NCI-H526 treated with DMSO at 0.1 percent for 48 hours (cell line): Measurements from ENCODE around the gene EREG.
"Not testable (repeated sequence)": the region's sequence is repeated elsewhere in the genome, so short reads cannot be mapped to it uniquely, and the experiment has no call there.

Experiments
- DNase-seq: peaks from one replicate; lab custom pipeline; 2025; lab: John Stamatoyannopoulos, UW

Gene EREG, protein sequence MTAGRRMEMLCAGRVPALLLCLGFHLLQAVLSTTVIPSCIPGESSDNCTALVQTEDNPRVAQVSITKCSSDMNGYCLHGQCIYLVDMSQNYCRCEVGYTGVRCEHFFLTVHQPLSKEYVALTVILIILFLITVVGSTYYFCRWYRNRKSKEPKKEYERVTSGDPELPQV

DNA sequence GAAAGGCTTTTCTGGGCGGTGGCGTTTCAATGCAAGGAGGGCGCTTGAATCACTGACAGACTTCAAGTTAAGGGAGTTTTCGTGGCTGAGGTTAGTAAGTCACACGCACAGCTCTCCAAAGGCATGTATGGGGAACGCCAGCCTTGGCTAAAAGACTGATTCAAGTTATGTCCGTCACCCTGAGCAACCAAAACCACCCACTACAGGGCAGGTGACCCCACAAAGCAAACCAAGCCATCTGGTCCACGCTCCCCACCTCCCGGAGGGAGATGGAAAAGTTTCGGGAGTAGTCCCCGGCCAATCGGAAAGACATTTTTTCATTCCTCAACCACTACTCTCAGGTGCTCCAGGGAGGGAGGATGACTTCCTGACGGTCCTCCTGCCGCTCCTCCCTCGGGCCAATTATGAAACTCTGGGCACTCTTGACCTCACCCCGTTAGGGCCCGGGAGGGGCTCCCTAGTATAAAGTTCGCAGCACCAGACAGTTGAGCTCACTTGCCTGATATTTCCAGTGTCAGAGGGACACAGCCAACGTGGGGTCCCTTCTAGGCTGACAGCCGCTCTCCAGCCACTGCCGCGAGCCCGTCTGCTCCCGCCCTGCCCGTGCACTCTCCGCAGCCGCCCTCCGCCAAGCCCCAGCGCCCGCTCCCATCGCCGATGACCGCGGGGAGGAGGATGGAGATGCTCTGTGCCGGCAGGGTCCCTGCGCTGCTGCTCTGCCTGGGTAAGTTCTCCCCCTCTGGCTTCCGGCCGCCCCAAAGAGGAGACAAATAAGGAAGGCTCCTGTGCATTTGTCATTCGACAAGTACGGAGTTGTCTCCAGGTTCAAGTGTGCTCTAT lies at the start of gene EREG:
Gene EREG (plus strand): TSS at position 494 of the 840 bp plus-strand sequence. CDS start 164 bp downstream, at position 658.
- no peak for DNase-seq

DNA sequence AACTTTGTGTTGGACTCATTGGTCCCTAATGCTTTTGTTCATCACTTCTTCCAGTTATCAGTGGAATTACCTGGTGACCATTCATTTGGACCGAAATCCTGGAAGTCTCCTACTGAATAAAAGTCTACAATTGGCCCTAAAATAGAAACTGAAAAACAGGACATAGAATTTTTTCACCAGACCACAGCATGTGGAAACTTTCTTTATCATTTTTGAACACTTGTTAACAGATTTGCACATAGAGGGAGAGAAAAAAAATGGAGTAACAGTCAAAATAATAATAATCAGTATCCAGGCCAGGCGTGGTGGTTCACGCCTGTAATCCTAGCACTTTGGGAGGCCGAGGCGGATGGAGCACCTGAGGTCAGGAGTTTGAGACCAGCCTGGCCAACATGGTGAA lies 49.6 kb upstream of the EREG start:
- DNase-seq: no peak

DNA sequence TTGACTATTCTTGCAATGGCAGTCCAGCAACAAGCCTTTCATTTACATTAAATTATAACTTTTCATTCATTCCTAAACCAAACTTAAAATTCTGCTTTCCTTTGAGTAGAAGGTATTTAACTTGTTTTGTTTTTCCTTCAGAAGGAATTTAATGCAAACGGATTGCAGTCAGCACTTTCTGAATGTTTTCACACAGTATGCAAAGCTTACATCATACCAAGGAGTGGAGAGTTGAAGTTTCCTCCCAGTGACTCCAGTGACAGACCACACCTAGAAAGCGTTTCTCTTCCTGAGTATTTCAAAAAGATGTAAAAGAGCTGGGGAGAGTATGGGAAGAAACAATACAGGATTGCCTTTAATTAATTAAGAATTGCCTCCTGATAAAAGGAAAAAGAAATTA lies 48.5 kb upstream of the EREG start:
- no peak for DNase-seq

DNA sequence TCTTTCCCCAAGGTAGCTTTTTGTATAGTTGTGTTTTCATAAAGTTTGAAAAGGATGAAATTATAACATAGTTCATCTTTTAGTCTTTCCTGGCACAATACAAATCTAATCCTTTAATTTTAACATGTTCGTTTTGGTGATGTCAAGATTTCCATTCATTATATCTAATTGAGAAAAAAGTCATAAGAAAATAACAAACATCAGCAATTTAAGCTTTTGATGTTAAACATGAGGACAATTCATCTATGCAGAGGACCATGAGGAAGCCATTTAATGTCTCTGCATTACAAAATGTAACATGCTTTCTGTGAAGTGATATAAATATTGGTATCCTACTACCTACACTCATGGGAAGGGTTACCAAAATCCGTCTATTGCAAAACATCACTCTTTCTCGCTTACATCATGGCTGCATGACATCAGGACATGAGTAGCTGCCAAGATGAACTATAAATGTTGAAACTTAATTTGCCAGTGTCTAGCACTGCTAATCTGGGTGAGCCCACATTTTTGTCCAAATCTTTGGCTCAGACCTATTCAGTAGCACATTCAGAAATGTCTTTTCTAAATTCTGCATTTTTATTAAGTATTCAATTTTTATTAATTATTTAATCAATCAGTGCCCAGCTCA lies 47.2 kb upstream of the EREG start:
- no peak for DNase-seq

DNA sequence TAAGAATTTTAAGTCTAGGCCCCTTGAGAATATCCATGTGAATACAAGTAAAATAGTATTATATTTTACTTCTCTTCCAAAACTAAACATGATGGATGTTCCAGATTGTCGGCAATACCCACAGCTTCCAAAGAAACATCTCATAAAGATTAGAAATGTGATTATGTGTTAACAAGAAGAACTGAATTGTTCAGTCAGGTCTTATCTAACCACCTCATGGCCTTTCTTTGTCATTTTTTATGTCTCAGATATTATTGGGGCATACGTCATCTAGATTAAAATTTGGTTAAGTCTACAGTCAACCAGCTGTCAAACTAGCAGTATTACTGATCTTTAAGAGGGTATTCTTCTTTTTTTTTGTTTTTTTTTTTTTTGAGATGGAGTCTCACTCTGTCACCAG lies 46.7 kb upstream of the EREG start:
- DNase-seq: no peak

DNA sequence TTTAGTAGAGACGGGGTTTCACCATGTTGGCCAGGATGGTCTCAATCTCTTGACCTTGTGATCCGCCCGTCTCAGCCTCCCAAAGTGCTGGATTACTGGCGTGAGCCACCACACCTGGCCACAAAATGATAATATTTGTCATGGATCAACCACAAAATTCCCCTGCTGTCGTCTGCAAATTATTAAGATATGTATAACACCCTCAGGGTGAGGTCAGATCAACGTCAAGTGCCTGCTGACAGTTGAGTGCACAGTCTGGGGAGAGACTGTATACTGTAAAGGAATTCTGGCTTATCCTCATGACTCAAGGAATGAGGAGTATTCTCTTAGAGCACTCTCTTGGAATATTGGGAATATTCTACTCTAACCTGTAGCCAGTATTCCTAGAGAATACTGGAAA lies 45.5 kb upstream of the EREG start:
- no peak for DNase-seq

DNA sequence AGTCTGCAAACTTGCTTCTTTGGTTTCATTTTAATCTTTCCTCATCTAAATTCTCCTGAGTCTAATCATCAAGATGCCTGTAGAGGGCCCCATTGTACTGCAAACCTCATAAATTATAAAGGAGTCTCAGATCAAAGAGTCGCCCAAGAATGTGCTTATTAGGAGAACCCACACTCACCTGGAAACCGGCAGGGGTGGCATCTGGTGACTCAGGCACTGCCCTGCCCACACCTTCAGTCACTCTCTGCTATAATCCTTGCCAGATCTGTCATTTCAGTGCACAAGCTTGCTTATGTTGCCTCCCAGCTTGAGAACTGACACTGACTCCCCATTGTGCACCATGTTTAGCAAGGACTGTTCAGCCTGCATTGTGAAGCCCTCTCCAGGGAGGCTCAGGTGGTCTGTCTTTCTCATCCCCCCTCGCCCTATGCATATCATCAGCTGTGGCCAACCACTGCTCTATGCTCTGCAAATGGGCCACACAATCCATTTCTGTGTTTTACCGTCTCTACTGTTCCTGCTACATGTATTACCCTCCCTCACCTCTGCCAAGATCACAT lies 44.3 kb upstream of the EREG start:
- peak; percentile 31 for DNase-seq

DNA sequence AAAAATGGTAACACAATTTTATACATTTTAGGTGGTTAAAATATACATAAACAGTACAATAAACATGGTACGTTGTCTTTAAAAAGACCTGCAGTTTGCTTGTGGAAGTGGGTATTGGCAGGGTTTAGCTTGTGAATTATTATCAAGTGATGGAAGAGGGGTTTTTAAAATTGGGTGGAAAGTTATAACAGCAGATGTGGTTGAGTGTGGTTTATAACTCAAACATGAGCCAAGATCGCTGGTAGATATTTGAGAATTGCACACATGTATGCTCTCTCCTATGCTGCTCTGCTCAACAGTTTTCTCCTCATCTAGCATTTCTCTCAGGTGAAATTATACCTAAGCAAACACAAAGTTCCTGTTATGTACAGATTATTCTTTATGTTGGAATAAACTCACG lies 42.6 kb upstream of the EREG start:
- DNase-seq: no peak

DNA sequence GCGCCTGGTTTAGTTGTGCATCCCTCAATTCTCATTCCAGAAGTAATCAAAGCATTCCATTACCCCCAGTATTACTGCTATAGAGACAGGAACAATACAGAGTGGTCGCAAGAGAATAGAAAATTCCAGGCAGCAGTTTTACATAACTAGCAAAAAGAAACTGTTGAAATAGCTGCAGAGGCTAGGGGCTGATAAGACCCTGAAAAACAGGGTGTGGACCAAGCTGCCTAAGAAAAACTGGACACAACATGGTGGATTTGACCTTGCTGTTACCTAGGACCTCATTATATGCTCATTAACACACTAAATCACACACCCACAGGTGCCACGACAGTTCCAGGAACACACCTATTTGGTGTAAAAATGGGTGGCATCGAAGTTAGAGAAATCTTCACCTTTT lies 41.3 kb upstream of the EREG start:
- DNase-seq: no peak

DNA sequence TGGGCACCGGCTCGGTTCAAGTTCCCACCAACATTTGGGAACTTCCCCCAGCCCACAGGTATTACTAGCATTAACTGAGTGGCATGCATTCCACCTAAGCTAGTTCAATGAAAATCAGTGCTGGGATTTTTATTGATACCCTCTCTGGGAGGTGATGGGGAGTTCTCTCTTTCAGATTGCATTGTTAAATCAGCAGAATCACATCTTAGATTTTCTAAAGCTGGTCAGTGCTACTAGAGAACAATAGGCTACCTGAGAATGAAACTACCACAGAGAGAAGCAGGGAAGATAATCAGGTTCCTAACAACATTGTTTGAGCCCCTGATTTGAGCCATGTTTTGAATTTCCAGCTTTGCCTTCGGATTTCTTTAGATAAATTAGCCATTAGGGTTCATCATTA lies 40.7 kb upstream of the EREG start:
- no peak for DNase-seq

DNA sequence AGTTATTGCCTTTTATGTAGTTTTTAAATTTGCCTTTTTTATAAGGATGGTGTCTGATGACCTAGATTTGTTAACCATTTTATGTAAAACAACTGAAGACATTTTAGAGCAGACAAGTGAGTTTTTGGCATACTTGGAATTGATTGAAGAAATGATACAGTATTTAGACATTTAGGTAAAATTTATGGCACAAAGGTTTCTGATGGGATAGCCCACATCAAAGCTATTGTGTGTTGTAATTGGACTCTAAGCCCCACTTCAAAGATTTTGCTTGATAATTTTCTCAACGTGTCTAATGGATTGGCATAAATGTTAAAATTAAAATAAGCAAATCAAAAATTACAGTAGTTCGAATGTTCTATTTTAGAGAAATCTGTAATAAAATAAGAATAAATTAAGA lies 39.1 kb upstream of the EREG start:
- DNase-seq: no peak

DNA sequence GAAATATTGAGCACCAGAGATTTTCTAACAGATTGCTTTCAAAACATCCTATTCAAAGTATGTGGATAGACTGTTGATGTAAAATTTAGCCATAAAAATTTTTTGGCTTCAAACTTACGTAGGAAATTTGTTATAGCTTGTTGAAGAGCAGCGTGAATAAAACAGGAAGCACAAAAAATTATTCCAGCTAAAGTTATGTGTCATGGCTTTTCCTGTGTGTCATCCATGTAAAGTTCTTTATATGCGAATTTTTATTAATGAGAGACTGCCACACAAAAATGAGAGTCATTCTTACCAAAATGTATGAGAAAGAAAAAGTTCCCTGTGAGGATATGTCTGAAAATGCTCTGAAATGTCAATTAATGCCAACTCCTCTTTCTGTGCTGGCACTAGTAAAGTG lies 37.2 kb upstream of the EREG start:
- DNase-seq: no peak

DNA sequence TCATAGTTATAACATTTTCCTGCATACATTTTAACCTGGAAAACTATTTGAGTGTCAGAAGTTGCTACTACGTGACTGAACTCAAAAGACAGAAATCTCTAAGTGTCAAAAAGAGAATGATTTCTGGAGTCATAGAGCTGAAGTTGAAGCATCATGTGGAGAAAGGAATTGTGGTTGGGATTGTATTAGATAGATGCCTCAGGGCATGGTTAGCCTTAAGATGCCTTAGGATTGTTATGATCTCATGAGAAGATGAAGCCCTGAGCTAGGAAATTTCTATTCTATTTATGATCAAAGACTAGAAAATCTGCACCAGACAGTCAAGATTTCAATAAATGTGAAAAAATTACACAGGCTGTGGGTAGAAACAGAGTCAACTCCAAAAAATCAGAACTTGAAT lies 36.4 kb upstream of the EREG start:
- DNase-seq: no peak

DNA sequence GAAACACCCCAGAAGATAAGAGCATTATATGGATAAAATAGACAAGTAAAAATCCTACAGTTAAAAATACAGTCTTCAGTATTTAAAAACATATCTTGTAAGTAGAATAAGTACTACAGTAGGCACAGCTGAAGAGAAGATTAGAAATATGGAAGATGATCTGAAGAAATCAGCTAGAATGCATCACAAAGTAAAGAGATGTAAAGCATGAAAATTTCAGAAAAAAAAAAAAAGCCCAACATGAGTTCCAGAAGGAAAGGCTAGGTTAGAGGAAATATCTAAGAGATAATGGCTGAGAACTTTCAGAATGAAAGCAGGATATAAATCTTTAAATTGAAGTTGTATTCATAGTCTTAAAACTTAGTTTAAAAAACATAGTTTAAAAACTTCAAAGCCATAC lies 35.6 kb upstream of the EREG start:
- no peak for DNase-seq

DNA sequence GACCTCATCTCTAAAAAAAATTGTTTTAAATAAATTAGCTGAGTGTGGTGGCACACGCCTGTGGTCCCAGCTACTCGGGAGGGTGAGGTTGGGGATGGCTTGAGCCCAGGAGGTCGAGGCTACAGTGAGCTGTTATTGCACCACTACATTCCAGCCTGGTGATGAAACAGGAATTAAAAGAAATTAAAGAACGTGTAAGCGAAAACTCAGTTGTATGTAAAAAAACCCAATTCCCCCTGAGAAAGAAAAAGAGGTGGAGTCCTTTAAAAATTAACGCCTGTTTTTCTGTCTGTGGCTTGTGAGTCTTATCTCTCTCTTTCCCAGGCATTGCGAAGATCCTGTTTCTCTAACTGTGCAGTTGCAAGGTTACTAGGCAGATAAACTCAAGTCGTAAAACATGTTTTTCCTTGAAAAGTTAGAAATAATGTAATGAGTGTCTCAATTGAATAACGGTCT lies 34.6 kb upstream of the EREG start:
- DNase-seq: no peak

DNA sequence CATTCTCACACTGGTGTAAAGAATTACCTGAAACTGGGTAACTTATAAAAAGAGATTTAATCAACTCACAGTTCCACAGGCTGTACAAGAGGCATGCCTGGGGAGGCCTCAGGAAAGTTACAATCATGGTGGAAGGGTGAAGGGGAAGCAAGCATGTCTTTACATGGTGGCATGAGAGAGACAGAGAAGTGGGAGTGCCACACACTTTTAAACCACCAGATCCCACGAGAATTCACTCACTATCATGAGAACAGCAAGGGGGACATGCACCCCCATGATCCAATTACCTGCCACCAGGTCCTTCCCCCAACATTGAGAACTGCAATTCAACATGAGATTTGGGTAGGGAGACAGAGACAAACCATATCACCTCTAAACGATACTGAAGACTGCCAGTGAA lies 33.7 kb upstream of the EREG start:
- no peak for DNase-seq

DNA sequence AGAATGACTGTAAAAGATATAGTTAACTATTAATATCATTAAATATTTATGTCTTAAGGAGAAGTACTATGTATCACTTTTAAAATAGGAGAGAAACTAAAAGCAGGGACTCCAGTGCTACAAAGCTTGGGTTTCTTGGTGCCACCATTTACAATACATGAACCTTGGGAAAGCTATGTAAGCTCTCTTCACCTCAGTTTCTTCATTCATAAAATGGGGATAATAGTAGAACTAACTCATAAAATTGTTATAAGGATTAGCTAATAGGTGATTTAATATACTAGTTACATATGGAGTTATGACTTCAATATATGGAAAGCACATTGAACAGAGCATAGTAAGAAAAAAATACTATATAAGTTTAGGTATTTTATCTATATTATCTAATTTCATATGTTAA lies 33.0 kb upstream of the EREG start:
- DNase-seq: no peak

DNA sequence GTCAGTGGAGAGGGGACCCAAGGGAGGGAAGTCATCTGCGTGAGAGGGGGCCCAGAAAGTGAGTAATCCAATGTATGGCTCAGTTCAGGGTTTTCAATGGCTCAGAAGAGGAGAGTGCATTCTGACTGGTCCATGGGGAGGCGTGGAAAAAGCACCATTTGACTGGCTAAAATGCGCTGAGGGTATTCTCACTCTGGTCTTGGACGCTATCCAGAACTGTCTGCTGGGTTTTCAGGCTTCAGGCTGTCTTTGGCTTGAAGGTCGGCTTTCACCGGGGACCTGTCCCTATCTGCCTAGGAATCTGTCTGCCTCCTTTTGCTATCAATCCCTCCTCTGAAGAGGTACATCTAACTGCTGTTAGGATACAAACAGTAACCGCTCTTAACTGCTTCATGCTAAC lies 30.3 kb upstream of the EREG start:
- no peak for DNase-seq

DNA sequence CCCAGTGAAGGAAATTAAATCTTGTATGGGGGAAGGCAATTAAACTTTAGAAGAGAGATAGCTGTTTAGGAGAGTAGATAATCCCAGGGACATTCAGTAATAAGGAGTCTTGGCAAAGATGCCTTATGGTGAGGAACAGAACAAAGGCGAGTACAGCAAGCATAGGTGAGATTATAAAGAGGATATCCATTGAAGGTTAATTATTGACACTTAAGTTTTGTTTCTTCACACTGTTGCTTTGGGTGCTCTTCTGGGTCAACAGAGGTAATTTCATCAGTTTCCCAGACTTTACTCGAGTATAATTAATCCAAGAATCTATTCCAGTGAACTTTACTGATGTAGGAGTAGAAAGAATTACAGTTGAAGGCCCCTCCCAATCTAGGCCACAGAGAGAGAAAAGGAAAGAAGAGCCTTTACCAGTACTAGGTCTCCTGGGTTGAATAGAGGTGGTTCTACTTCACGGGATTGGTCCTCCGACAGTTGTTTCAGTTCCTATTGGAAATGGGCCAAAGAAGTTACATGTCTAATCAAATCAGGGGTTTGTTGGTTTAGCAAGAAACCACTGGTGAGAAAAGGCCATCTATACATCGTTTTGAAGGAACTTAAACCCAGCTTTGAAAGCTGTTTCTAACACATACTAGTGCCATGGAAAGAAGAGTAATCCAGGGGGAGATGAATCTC lies 29.5 kb upstream of the EREG start:
- DNase-seq: no peak

DNA sequence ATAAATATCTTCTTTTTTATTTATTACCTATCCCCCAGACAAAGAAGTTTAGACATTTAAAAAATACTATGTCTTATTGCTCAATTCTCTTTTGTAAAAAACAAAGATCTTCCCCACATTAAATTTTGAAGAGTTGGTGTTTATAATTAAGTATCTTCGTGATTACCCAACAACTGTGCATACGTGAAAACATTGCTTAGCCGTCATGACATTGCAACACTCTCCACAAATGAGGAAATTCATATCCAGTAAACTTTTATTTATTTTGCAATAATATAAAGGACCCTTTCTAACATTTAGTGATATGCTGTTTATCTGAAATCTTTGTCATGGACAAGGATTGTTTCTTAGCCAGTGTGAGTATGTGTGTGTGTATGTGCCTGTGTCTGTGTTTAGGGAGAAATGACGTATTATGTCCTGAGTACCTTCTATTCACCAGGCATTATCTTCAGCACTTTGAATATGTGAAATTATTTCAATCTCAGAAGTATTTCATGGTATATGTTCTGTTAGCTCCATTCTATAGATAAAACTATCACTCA lies 26.1 kb upstream of the EREG start:
- DNase-seq: no peak

DNA sequence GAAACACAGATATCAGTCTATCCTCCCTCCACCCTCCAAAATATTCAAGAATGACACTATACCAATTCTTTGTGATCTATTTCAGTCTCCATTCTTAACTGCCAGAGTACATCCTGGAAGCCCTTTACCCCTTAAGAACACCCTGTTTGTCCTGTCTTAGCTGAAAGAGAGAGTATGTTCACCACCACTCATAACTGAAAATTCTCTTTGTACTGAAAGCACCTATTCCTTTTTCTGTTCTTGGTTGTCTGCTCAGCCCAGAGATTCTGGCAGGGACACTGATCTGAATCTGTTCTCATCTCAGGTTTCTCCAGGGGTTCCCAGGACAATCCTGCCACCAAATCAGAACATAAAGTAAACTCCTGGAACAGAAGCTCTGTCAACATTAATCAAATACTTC lies 25.4 kb upstream of the EREG start:
- DNase-seq: no peak

DNA sequence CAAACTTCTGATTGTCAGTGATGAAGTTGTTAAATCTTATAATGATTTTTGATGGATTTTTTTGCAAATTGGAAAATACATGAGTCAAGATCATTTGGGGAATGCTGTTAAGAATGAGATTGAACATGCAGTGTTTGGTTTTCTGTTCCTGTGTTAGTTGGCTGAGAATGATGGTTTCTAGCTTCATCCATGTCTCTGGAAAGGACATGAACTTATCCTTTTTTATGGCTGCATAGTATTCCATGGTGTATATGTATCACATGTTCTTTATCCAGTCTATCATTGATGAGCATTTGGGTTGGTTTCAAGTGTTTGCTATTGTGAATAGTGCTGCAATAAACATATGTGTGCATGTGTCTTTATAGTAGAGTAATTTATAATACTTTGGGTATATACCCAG lies 24.5 kb upstream of the EREG start:
- not testable (repeated sequence) for DNase-seq
